ENCODE data around the gene MSH5.

DNA sequence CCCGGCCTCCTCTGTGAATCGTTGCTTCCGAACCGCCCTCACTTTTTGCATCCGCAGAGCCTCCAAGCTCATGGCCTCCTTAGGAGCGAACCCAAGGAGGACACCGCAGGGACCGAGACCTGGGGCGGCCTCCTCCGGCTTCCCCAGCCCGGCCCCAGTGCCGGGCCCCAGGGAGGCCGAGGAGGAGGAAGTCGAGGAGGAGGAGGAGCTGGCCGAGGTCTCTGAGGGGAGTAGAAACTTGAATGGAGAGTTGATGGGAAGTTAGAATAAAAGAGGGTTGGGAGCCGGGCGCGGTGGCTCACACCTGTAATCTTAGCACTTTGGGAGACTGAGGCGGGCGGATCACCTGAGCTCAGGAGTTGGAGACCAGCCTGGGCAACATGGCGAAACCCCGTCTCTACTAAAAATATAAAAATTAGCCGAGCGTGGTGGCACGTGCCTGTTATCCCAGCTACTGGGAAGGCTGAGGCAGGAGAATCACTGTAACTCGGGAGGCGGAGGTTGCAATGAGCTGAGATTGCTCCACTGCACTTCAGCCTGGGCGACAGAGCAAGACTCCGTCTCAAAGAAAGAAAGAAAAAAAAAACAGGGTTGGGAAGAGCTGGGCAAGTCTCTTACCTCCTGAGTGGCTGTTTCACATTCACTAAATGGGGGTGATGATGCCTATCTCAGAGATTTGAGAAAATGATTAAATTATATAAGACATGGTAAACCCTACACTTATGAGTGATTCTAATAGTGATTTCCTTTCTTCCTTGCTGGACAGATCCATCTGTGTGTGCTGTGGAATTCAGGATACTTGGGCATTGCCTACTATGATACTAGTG, 805 bp downstream of the MSH5 start:
- no peak for TF ChIP-seq EZH2 (IDR thresholded peaks at IDR 0.05)
- TF ChIP-seq CTCF (IDR thresholded peaks at IDR 0.05): no peak
- no peak for TF ChIP-seq EZH2phosphoT487 (IDR thresholded peaks at IDR 0.05)

All from neural progenitor cell (in vitro differentiated cells).